HepG2 (cell line): Measurements from ENCODE around the gene ZNF326.

Experiments used
- EP300 ChIP-seq, 3 experiments: sonication (generic) in 1 of 3; formaldehyde crosslinking in 1 of 3; IDR thresholded peaks; 2 replicates each; pipeline versions ENCODE4 v1.5.1 to v1.6.1; 2011 to 2020; ENCODE audit warnings: low read depth in 2 of 3, low read length in 2 of 3, borderline replicate concordance in 1 of 3, improper control_type of control experiment in 1 of 3, mild to moderate bottlenecking in 1 of 3, missing genetic modification reagents in 1 of 3, moderate library complexity in 1 of 3
- FOXA1 ChIP-seq, 2 experiments: fragments of 450-650 bp in 1 of 2; sonication (generic) in 1 of 2; formaldehyde crosslinking in 1 of 2; IDR thresholded peaks; 2 replicates each; pipeline versions ENCODE4 v1.4.0 to v1.6.1; 2016 to 2020; ENCODE audit warnings: missing genetic modification reagents in 1 of 2
- GABPA ChIP-seq, 2 experiments: IDR thresholded peaks; 2 replicates each; pipeline ENCODE4 v1.6.1; 2011 to 2016; ENCODE audit warnings: low read depth in 2 of 2, low read length in 1 of 2, missing biosample characterization in 1 of 2, missing genetic modification characterization in 1 of 2
- HDAC2 ChIP-seq: sonication (generic); formaldehyde crosslinking; IDR thresholded peaks from 2 replicates; pipeline ENCODE4 v1.4.0; 2020; ENCODE audit warnings: missing genetic modification reagents
- HNRNPL ChIP-seq: fragments of 200-400 bp; formaldehyde crosslinking; IDR thresholded peaks from 2 replicates; pipeline ENCODE4 v1.6.1; 2017; ENCODE audit warnings: mild to moderate bottlenecking, low read depth, low read length
- NFE2L2 ChIP-seq: fragments of 150-350 bp; IDR thresholded peaks from 2 replicates; pipeline ENCODE4 v1.6.1; 2014; ENCODE audit warnings: low read length
- POLR2AphosphoS5 ChIP-seq: IDR thresholded peaks from 2 replicates; pipeline ENCODE4 v1.6.1; 2012; ENCODE audit warnings: low read depth, low read length
- SP1 ChIP-seq, 2 experiments: fragments of 450-650 bp in 1 of 2; sonication (generic) in 1 of 2; formaldehyde crosslinking in 1 of 2; IDR thresholded peaks; 2 replicates each; pipeline versions ENCODE4 v1.4.0 to v1.6.1; 2016 to 2020; ENCODE audit warnings: missing genetic modification reagents in 1 of 2
- ZNF549 ChIP-seq: sonication (generic); formaldehyde crosslinking; IDR thresholded peaks from 2 replicates; pipeline ENCODE4 v1.5.0; 2020; ENCODE audit warnings: missing genetic modification reagents
- ZNF775 ChIP-seq: sonication (generic); formaldehyde crosslinking; IDR thresholded peaks from 2 replicates; pipeline ENCODE4 v1.4.0; 2020; ENCODE audit warnings: missing genetic modification reagents, mild to moderate bottlenecking, moderate library complexity, borderline replicate concordance

GRCh38 chr1:89971600-89971999 is 23.3 kb upstream of the ZNF326 start:
- TF ChIP-seq HNRNPL (no peak), EP300 (IDR thresholded peaks at IDR 0.05; ENCODE audit: low read depth in 2 of 2, low read length in 2 of 2) (no peak), EP300 (CRISPR knock-in tag; IDR thresholded peaks at IDR 0.05; ENCODE audit: borderline replicate concordance) (no peak), ZNF775 (CRISPR knock-in tag) (no peak), SP1 (IDR thresholded peaks at IDR 0.05) (no peak), SP1 (CRISPR knock-in tag; IDR thresholded peaks at IDR 0.05) (no peak), POLR2AphosphoS5 (no peak), ZNF549 (CRISPR knock-in tag) (no peak), FOXA1 (IDR thresholded peaks at IDR 0.05) (no peak), FOXA1 (CRISPR knock-in tag; IDR thresholded peaks at IDR 0.05) (no peak), HDAC2 (CRISPR knock-in tag) (no peak), NFE2L2 (no peak), GABPA (IDR thresholded peaks at IDR 0.05; ENCODE audit: low read depth, low read length) (no peak), GABPA (CRISPR knock-in tag; IDR thresholded peaks at IDR 0.05; ENCODE audit: low read depth) (no peak)
